K562 (cell line): ENCODE results near the gene RAB5B. TPM values are rescaled to one million over a fixed set of nuclear protein-coding genes. Genes with fewer than 3 reads are reported as not detected.

ENCODE experiments used
- EGR1 ChIP-seq: fragments of 450-650 bp; conservative IDR thresholded peaks from 2 replicates; pipeline ENCODE4 v1.6.1; 2017; ENCODE audit warnings: mild to moderate bottlenecking
- ELK1 ChIP-seq: sonication (generic); formaldehyde crosslinking; IDR thresholded peaks from 2 replicates; pipeline ENCODE4 v1.8.1; 2022; ENCODE audit warnings: missing genetic modification reagents
- LARP7 ChIP-seq: fragments of 450-650 bp; IDR thresholded peaks from 2 replicates; pipeline ENCODE4 v1.6.1; 2016
- MAFG ChIP-seq: fragments of 450-650 bp; conservative IDR thresholded peaks from 2 replicates; pipeline ENCODE4 v1.6.1; 2016; ENCODE audit warnings: missing genetic modification characterization, missing compliant biosample characterization
- NCOA2 ChIP-seq, 2 experiments: fragments of 450-650 bp; IDR thresholded peaks; 2 replicates each; pipeline ENCODE4 v1.6.1; 2018; ENCODE audit warnings: mild to moderate bottlenecking in 2 of 2, moderate library complexity in 1 of 2; ENCODE audit not compliant: partially characterized antibody in 2 of 2
- NFATC3 ChIP-seq: fragments of 450-650 bp; IDR thresholded peaks from 2 replicates; pipeline ENCODE4 v1.6.1; 2017; ENCODE audit warnings: mild to moderate bottlenecking
- RCOR1 ChIP-seq, 2 experiments: IDR thresholded peaks; 2 replicates each; pipeline ENCODE4 v1.6.1; 2012; ENCODE audit warnings: low read depth in 2 of 2, low read length in 2 of 2, borderline replicate concordance in 1 of 2, improper control_type of control experiment in 1 of 2
- SOX6 ChIP-seq: fragments of 450-650 bp; IDR thresholded peaks from 2 replicates; pipeline ENCODE4 v1.6.1; 2014; ENCODE audit warnings: mild to moderate bottlenecking
- TBL1XR1 ChIP-seq, 2 experiments: IDR thresholded peaks; 2 replicates each; pipeline ENCODE4 v1.6.1; 2012; ENCODE audit warnings: improper control_type of control experiment in 2 of 2, low read length in 2 of 2, mild to moderate bottlenecking in 1 of 2
- TGIF2 ChIP-seq: sonication (generic); formaldehyde crosslinking; IDR thresholded peaks from 2 replicates; pipeline ENCODE4 v1.8.1; 2022; ENCODE audit warnings: mild to moderate bottlenecking, missing genetic modification reagents, moderate library complexity
- THRAP3 ChIP-seq: fragments of 450-650 bp; IDR thresholded peaks from 2 replicates; pipeline ENCODE4 v1.6.1; 2016; ENCODE audit warnings: mild to moderate bottlenecking, inconsistent platforms, borderline replicate concordance
- TOE1 ChIP-seq, 2 experiments: fragments of 450-650 bp in 1 of 2; sonication (generic) in 1 of 2; formaldehyde crosslinking in 1 of 2; IDR thresholded peaks; 2 replicates each; pipeline versions ENCODE4 v1.7.1 to v1.8.0; 2016 to 2022; ENCODE audit warnings: borderline replicate concordance in 2 of 2, mild to moderate bottlenecking in 2 of 2, antibody characterized with exemption in 1 of 2, inconsistent platforms in 1 of 2, low read depth in 1 of 2, missing genetic modification reagents in 1 of 2, moderate library complexity in 1 of 2
- VEZF1 ChIP-seq: fragments of 200-800 bp; sonication (Bioruptor generic); IDR thresholded peaks from 2 replicates; pipeline ENCODE4 v1.6.1; 2017; ENCODE audit warnings: missing genetic modification characterization, missing compliant biosample characterization
- ZNF212 ChIP-seq: fragments of 450-650 bp; formaldehyde crosslinking; IDR thresholded peaks from 2 replicates; pipeline ENCODE4 v1.4.0; 2020; ENCODE audit warnings: mild to moderate bottlenecking
- ZNF217 ChIP-seq: sonication (generic); formaldehyde crosslinking; IDR thresholded peaks from 2 replicates; pipeline ENCODE4 v1.8.0; 2022; ENCODE audit warnings: mild to moderate bottlenecking, missing genetic modification reagents
- ZNF511 ChIP-seq: sonication (generic); formaldehyde crosslinking; IDR thresholded peaks from 2 replicates; pipeline ENCODE4 v1.8.0; 2022; ENCODE audit warnings: mild to moderate bottlenecking, missing genetic modification reagents
- ZNF75A ChIP-seq: fragments of 450-650 bp; formaldehyde crosslinking; IDR thresholded peaks from 2 replicates; pipeline ENCODE4 v1.4.0; 2020; ENCODE audit warnings: mild to moderate bottlenecking
- polyA plus RNA-seq, 8 experiments: library from polyadenylated mRNA; depleted of rRNA in 4 of 8; stranded (reverse) in 5 of 8; unstranded in 3 of 8; fragments of >200 nt; fragmentation: Nextera tagmentation in 2 of 8; fragmentation: Illumina TruSeq in 1 of 8; extraction: Ambion mirVana in 2 of 8; extraction: Trizol in 1 of 8; gene quantifications; 2 replicates each; pipeline versions ENCODE4 v1.2.1 to v1.2.3, GENCODE V29; 2011 to 2014; ENCODE audit warnings: inconsistent platforms in 1 of 8, missing spikeins in 1 of 8
- total RNA-seq, 7 experiments: library from RNA; depleted of rRNA in 6 of 7; stranded (reverse); fragments of >200 nt in 6 of 7; fragmentation: Illumina TruSeq in 2 of 7; extraction: Trizol in 2 of 7; gene quantifications; 2 replicates each; pipeline versions ENCODE4 v1.2.1 to v1.2.3, GENCODE V29; 2011 to 2021; ENCODE audit warnings: low replicate concordance in 1 of 7
- TF ChIP-seq, protein P1 (sequence below), 2 experiments: fragments of 450-650 bp; conservative IDR thresholded peaks; 2 replicates each; pipeline ENCODE4 v1.6.1; 2017; ENCODE audit warnings: mild to moderate bottlenecking in 2 of 2, moderate library complexity in 2 of 2
- TF ChIP-seq, protein P2 (sequence below): sonication (generic); formaldehyde crosslinking; IDR thresholded peaks from 2 replicates; pipeline ENCODE4 v1.8.0; 2022; ENCODE audit warnings: mild to moderate bottlenecking, missing genetic modification reagents
- TF ChIP-seq, protein P3 (sequence below): sonication (generic); formaldehyde crosslinking; IDR thresholded peaks from 2 replicates; pipeline ENCODE4 v1.8.0; 2023; ENCODE audit warnings: mild to moderate bottlenecking, missing genetic modification reagents

Gene RAB5B
- total and polyA plus RNA-seq, 9 of the 15 experiments (the other 6 are each of a cell fraction or from before 2014, with no cell fraction given): 6.8 to 73.8 (median 25.2) TPM

- TF ChIP-seq SOX6 (peak; percentile 62), RCOR1 (IDR thresholded peaks at IDR 0.05; ENCODE audit: borderline replicate concordance in 1 of 2, low read depth in 2 of 2, low read length in 2 of 2) (peak in 1 of 2 experiments; percentile 7; a peak in 1 of 4 replicates), THRAP3 (no peak; the same call in 1 of the 2 replicates), NFATC3 (peak; percentile 93), VEZF1 (CRISPR knock-in tag) (peak; percentile 100), ZNF511 (CRISPR knock-in tag) (peak; percentile 77; the same call in 1 of the 2 replicates), ELK1 (CRISPR knock-in tag) (no peak), TBL1XR1 (IDR thresholded peaks at IDR 0.05; ENCODE audit: low read length in 2 of 2) (0 out of 4 replicates have a peak, but pooled peaks of 1 of the 2 experiments have one; percentile 31), TOE1 (IDR thresholded peaks at IDR 0.05; ENCODE audit: borderline replicate concordance) (peak; percentile 79), TOE1 (CRISPR knock-in tag; IDR thresholded peaks at IDR 0.05; ENCODE audit: borderline replicate concordance, low read depth) (peak; percentile 19; the same call in 1 of the 2 replicates), ZNF75A (CRISPR knock-in tag) (no peak), NCOA2 (IDR thresholded peaks at IDR 0.05; ENCODE audit: partially characterized antibody in 2 of 2) (no peak), EGR1 (no peak), MAFG (no peak), ZNF212 (CRISPR knock-in tag) (no peak), TGIF2 (CRISPR knock-in tag) (no peak), LARP7 (no peak; the same call in 1 of the 2 replicates), ZNF217 (no peak)
- TF ChIP-seq, protein P1, sequence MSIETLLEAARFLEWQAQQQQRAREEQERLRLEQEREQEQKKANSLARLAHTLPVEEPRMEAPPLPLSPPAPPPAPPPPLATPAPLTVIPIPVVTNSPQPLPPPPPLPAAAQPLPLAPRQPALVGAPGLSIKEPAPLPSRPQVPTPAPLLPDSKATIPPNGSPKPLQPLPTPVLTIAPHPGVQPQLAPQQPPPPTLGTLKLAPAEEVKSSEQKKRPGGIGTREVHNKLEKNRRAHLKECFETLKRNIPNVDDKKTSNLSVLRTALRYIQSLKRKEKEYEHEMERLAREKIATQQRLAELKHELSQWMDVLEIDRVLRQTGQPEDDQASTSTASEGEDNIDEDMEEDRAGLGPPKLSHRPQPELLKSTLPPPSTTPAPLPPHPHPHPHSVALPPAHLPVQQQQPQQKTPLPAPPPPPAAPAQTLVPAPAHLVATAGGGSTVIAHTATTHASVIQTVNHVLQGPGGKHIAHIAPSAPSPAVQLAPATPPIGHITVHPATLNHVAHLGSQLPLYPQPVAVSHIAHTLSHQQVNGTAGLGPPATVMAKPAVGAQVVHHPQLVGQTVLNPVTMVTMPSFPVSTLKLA (conservative IDR thresholded peaks at IDR 0.05): peak; percentile 93 to 95
- TF ChIP-seq, protein P2, sequence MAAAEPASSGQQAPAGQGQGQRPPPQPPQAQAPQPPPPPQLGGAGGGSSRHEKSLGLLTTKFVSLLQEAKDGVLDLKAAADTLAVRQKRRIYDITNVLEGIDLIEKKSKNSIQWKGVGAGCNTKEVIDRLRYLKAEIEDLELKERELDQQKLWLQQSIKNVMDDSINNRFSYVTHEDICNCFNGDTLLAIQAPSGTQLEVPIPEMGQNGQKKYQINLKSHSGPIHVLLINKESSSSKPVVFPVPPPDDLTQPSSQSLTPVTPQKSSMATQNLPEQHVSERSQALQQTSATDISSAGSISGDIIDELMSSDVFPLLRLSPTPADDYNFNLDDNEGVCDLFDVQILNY (CRISPR knock-in tag): peak; percentile 64; the same call in 1 of the 2 replicates
- TF ChIP-seq, protein P3, sequence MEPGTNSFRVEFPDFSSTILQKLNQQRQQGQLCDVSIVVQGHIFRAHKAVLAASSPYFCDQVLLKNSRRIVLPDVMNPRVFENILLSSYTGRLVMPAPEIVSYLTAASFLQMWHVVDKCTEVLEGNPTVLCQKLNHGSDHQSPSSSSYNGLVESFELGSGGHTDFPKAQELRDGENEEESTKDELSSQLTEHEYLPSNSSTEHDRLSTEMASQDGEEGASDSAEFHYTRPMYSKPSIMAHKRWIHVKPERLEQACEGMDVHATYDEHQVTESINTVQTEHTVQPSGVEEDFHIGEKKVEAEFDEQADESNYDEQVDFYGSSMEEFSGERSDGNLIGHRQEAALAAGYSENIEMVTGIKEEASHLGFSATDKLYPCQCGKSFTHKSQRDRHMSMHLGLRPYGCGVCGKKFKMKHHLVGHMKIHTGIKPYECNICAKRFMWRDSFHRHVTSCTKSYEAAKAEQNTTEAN: no peak
Observed at GRCh38 chr12:56041552-56042429, 67.9 kb downstream of the RAB5B start, which contains the start of gene RPS26 (continued).
